ENCODE results near the gene SLC36A1.
A peak's percentile ranks its signal among the peaks of the same experiment; 100 is the strongest.
"Not testable (repeated sequence)": the region's sequence is repeated elsewhere in the genome, so short reads cannot be mapped to it uniquely, and the experiment has no call there.

The SLC36A1 gene

DNA sequence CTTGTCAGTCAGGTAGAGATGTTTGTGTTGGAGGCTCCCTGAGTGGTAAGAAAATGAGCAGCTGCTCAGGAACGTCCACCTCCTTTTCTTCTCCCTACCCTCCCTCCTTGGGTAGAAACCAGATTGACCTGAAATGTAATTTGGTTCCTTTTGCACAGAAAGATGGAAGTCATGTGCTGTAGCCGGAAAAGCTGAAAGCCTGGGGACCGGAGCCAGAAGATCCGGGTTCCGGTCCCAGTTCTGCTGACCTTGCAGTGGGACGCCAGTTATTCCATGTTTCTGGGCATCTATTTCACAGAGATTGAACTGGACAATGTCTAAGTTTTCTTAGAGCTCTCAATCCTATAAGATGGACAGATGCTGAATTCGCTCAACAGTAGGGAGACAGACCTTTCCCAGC lies 40.1 kb downstream of the SLC36A1 start:
- no peak for DNase-seq

GRCh38 chr5:151490627-151491026 lies 43.2 kb downstream of the SLC36A1 start:
- DNase-seq, result no peak

- DNase-seq, result no peak
These were observed 43.7 kb downstream of the SLC36A1 start for GRCh38 chr5:151491062-151491461.

GRCh38 chr5:151492729-151493128 lies 45.3 kb downstream of the SLC36A1 start:
- no peak for DNase-seq

DNA sequence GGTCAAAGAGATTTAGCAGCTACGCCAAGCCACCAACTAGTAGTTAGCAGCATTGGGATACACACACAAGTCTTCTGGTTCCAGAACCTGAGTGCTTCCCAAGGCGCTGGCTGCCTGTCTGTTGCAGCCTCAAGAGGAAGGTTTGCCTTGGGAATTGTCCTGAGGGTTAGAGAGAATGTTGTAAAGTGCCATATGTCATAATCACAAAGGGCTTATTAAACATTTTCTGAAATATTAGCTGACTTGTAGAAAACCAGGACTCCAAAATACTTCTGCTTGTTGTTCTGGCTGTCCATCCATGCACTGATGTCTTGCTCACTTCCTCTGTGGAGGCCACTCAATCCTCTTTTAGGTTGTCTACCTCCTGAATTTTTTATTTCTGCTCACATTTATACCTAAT lies 46.3 kb downstream of the SLC36A1 start:
- no peak for DNase-seq

DNA sequence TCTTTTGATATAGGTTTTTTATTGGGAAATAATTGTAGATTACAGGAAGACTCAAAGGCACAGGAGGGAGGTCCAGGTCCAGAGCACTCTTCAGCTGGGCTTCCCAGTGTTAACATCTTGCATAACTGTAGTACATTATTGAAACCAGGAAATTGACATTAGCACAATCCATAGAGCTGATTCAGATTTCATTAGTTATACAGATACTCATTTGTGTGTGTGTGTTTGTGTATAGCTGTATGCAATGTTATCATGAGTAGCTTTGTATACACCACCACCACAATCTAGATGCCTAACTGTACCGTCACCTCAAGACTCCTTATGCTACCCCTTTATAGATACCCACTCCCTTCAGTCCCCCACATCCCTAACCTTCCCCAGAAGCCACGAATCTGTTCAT lies 47.9 kb downstream of the SLC36A1 start:
- no peak for DNase-seq

GRCh38 chr5:151496041-151496484 lies 48.7 kb downstream of the SLC36A1 start:
- DNase-seq, result no peak

- no peak for DNase-seq
These were observed 50.1 kb downstream of the SLC36A1 start for GRCh38 chr5:151497391-151498002.

GRCh38 chr5:151498395-151499155 lies 51.2 kb downstream of the SLC36A1 start:
- DNase-seq, result no peak

DNA sequence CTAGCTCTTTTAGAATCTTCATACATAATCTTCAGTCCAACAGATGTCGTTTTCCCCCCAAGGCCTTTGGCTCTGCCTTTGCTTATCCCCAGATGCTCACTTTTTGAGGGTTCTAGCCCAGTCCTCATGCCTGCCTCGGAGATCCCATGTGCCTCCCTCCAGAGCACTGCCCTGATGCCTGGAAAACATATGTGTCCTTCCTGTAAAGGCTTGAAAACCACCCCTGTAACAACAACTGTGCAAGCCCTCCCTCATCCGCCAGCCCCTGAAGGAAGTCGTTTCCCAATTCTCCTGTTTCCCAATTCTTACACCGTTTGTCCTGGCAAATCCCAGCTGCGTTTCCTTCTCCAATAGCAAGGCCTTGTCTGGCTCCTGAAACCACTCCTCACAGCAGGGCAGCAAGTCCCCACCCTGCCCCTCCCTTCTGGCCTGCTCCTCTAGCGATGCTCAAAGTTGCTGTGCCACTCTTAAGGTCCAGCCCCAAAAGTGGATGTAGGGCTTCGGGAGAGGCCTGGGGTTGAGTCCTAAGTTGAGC lies 52.2 kb downstream of the SLC36A1 start:
- no peak for DNase-seq

DNA sequence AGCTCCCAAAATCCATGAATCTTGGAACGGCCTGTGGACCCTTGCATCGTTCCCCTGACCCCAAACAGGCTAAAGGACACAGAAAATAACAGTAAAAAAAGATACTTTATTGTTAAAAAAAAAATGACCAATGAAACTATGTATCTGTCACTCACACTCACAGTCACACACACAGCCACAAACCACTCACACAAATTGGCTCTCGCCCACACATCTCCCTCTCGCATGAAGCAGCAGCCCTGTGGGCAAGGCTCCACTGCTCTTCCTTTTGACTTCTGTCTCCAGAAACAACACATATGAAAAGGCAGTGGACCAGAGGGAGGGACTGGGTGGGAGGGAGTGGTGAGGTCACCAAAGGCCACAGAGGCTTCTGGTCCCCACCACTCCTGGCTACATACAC lies 56.6 kb downstream of the SLC36A1 start:
- no peak for DNase-seq

DNA sequence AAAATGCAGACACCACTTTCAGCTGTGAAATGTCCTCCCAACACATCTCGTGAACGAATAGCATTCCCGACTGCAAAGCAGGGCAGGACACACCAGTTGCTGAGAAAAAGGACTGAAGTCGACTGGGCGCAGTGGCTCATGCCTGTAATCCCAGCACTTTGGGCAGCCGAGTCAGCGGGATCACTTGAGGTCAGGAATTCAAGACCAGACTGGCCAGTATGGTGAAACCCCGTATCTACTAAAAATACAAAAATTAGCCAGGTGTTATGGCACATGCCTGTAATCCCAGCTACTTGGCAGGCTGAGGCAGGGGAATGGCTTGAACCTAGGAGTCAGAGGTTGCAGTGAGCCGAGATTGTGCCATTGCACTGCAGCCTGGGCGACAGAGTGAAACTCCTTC lies 60.9 kb downstream of the SLC36A1 start:
- not testable (repeated sequence) for DNase-seq

GRCh38 chr5:151509231-151509630 lies 61.8 kb downstream of the SLC36A1 start:
- no peak for DNase-seq

GRCh38 chr5:151509836-151510235 lies 62.4 kb downstream of the SLC36A1 start:
- DNase-seq, result no peak

- DNase-seq, result no peak
These were observed 69.9 kb downstream of the SLC36A1 start for GRCh38 chr5:151517122-151517920.

GRCh38 chr5:151520294-151520693 lies 72.9 kb downstream of the SLC36A1 start:
- DNase-seq, result no peak

DNA sequence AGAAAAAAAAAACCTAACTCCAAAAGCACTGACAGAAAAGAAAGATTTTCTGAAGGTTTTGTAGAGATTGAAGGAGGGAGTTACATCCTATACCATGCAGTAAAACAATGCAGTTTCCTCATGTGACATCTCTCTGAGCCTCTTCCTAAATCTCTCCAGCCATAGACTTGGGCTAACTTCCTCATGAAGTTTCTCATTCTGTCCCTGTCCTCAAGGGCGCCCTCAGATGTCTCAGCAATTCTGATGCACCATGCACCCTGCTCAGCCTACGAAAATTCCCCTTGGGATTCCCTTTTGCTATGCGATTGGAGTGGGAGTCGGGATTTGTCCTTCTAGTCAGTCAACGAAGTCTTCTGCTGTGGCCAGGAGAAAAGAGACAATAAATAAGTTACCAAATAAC lies 74.8 kb downstream of the SLC36A1 start:
- no peak for DNase-seq

DNA sequence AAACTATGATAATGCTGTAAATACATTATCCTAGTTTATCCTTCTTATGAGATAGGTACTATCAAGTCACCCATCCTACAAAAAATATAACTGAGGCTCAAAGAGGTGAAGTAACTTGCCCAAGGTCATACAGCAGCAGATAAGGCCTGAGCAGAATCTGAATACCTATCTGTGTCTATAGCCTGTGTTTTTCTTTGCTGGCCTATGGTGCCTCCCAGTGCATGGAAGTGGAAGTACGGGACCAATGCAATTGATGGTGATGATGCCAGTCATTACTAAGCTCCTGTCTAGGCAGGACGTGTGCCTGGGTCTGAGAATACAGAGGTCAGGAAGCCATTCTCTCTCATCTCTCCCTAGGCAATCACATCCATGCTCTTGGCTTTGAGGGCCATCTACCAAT lies 75.9 kb downstream of the SLC36A1 start:
- peak; percentile 58 for DNase-seq

DNA sequence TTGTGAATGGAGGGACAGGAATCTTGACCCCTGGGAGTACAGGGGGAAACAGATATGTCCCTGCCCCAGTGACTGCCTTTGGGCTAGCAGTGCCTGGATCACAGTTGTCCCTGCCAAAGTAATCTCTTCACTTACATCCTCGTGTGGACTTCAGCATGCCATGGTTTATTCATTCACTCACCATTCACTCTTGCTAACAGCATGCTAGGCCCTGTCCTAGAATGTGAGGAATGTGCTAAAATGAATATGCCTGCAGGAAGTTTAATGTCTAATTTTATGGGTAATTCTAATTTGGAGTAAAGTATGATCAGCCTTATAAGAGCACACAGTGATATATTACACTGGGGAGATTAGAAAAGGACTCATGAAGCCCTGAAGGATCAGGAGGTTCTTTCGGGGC lies 80.8 kb downstream of the SLC36A1 start:
- no peak for DNase-seq

DNA sequence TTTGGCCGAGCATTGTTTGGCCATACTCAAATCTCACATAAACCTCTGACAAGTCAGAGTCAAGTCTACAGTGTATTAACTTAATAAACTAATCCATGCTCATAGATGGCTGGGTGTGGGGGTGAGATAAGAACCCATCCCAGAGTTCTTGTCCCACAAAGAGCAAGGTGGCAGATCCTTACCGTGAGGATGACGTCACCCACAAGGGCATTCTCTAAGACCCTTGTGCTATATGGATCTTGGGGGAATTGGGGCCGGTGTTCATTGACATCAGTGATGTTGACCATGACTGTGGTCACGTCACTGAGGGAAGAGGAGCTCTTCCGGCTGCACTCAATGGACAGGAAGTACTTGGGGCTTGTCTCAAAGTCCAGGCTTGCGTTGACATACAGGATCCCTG lies 81.6 kb downstream of the SLC36A1 start:
- DNase-seq, result no peak

- no peak for DNase-seq
These were observed 84.2 kb downstream of the SLC36A1 start for GRCh38 chr5:151531581-151531980.

DNA sequence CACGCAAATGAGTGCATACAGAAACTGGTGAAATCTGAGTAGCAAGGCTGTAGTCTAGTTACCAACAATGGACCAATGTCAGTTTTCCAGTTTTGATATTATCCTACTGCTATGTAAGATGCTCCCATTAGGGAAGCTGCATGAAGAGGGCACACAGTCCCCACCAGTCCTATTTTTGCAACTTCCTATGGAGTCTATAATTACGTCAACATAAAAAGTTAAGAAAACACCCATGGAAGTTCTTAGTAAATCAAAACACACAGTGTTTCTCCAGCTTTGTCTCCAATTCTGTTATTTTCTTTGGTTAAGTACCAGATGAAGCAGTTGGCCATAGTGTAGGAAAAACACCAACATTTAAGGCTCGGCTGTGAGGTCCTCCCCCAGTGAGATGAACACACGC lies 85.0 kb downstream of the SLC36A1 start:
- no peak for DNase-seq

GRCh38 chr5:151534350-151534749 lies 86.9 kb downstream of the SLC36A1 start:
- no peak for DNase-seq

DNA sequence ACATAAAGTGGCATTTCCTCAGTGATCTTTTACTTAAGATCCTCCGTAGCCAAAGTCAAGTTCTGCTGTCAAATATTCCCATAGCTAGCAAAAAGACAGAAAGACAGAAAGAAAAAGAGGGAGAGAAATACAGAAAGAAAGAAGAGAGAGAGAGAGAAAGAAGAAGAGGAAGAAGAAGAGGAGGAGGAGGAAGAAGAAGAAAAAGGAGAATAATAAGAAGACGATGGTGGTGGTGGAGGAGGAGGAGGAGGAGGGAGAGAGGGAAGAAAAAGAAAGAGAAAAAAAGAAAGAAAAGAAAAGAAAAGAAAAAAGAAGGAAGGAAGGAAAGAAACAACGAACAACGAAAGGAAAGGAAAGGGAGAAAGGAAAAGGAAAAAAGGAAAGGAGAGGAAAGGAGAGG lies 89.6 kb downstream of the SLC36A1 start:
- DNase-seq, result no peak

Data from NCI-H2029 treated with DMSO at 0.1 percent for 48 hours (cell line).